Activated CD4-positive, alpha-beta memory T cell treated with anti-CD3 and anti-CD28 coated beads for 36 hours (primary cell): Measurements from ENCODE around the gene SAPCD2. TPM values are rescaled to one million over a fixed set of nuclear protein-coding genes. Genes with fewer than 3 reads are reported as not detected.

Experiments
- CTCF ChIA-PET: fragments of 350-600 bp; sonication (Branson Sonifier 250); formaldehyde crosslinking; loops from one replicate; lab custom pipeline; 2021; ENCODE audit warnings: antibody characterized with exemption, inconsistent platforms; lab: Charles Lee
- POLR2A ChIA-PET: fragments of 350-600 bp; sonication (Branson Sonifier 250); formaldehyde crosslinking; loops from one replicate; lab custom pipeline; 2021; ENCODE audit warnings: antibody characterized with exemption; lab: Charles Lee
- DNase-seq: peaks from one replicate; pipeline ENCODE4 v3.0.0-alpha.2; 2020
- H3K27ac Mint-ChIP-seq: one replicate; pipeline ENCODE4 v1.8.0; 2021; ENCODE audit warnings: mixed read lengths
- H3K27me3 Mint-ChIP-seq: one replicate; pipeline ENCODE4 v1.8.0; 2021; ENCODE audit warnings: mixed read lengths
- H3K36me3 Mint-ChIP-seq: one replicate; pipeline ENCODE4 v1.8.0; 2021; ENCODE audit warnings: mixed read lengths
- H3K4me1 Mint-ChIP-seq: one replicate; pipeline ENCODE4 v1.8.0; 2021; ENCODE audit warnings: low read depth, mixed read lengths
- H3K4me3 Mint-ChIP-seq: one replicate; pipeline ENCODE4 v1.8.0; 2021; ENCODE audit warnings: mild to moderate bottlenecking, mixed read lengths
- H3K9me3 Mint-ChIP-seq: one replicate; pipeline ENCODE4 v1.8.0; 2021; ENCODE audit warnings: mixed read lengths
- intact Hi-C: fragments of 100-400 bp; cut with micrococcal nuclease; formaldehyde crosslinking; loops from one replicate; pipeline ENCODE4 v1.15.1; 2023
- total RNA-seq, 2 experiments: library from RNA; stranded (reverse); gene quantifications; one replicate each; pipeline ENCODE4 v1.2.3, GENCODE V29; 2021

The SAPCD2 gene
- total RNA-seq, 2 experiments from 2014 or later = 6.4 to 6.6 TPM

GRCh38 chr9:137077758-137078693 is 7.7 kb upstream of the SAPCD2 start:
- H3K9me3 Mint-ChIP-seq = no peaks in the 10 kb centered on the region
- peak; percentile 48 for DNase-seq
- H3K4me1 Mint-ChIP-seq = no peaks in the 10 kb centered on the region
- no peaks in the 10 kb centered on the region for H3K36me3 Mint-ChIP-seq
- no peak overlapping the region for H3K27ac Mint-ChIP-seq
- intact Hi-C loops = loop anchor here (1.0 kb wide), 1 partner anchor 8 kb away; the partner anchor contains the start of gene MAN1B1
- POLR2A ChIA-PET = interaction anchor here (0.6 to 2.1 kb wide), 3 partner anchors 8 to 18 kb away, joined by 3 to 10 read pairs (median 3); partner anchors contain the start of gene MAN1B1
- CTCF ChIA-PET = interaction anchor here (0.7 to 3.4 kb wide), 4 partner anchors 11 to 31 kb away, joined by 3 to 25 read pairs (median 3); no protein-coding TSS in a partner anchor
- no peaks in the 10 kb centered on the region for H3K27me3 Mint-ChIP-seq
- peak overlapping the region; percentile 65 for H3K4me3 Mint-ChIP-seq

GRCh38 chr9:137077010-137077747 is 6.8 kb upstream of the SAPCD2 start, which contains the start of gene UAP1L1:
TSS of gene UAP1L1 (plus strand) at chr9:137077517. CDS start at chr9:137077533, 16 bp downstream.
- Mint-ChIP-seq H3K9me3 (no peaks in the 10 kb centered on the region), H3K36me3 (no peaks in the 10 kb centered on the region)
- POLR2A ChIA-PET = interaction anchor here (0.6 to 2.1 kb wide), 4 partner anchors 9 to 237 kb away, joined by 3 to 10 read pairs (median 3); partner anchors contain the start of gene MAN1B1

DNA sequence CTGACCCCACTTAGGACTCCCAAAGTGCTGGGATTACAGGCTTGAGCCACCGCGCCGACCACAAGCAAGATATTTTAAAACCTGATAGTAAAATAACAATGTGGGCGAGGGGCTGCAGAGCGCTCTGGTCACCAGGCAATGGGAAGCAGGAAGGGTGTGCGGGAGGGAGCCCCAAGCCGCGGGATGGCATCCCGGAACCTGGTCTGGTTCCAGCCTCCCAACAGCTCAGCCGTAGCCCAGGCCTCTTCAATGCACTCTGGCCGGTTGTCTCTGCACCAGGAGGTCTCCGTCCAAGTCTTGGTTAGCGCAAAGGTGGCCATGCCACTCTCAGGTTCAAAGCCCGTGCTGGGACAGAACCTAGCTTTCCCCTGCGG is 6.3 kb upstream of the SAPCD2 start:
- Mint-ChIP-seq H3K4me1 (no peaks in the 10 kb centered on the region), H3K27me3 (no peaks in the 10 kb centered on the region), H3K4me3 (peak overlapping the region; percentile 59), H3K27ac (no peak overlapping the region), H3K9me3 (no peaks in the 10 kb centered on the region), H3K36me3 (no peaks in the 10 kb centered on the region)
- POLR2A ChIA-PET = interaction anchor here (0.6 to 2.1 kb wide), 2 partner anchors 9 to 237 kb away, joined by 3 to 10 read pairs; partner anchors contain the start of gene MAN1B1
- intact Hi-C loops = loop anchor here (1.0 kb wide), 1 partner anchor 10 kb away; the partner anchor contains the start of gene MAN1B1
- no peak for DNase-seq
- CTCF ChIA-PET = interaction anchor here (0.8 to 3.4 kb wide), 4 partner anchors 10 to 48 kb away, joined by 3 to 25 read pairs (median 10); partner anchors contain the start of gene ABCA2

More at GRCh38 chr9:137077010-137077747, 6.8 kb upstream of the SAPCD2 start, which contains the start of gene UAP1L1:
- intact Hi-C loops = loop anchor here (1.0 kb wide), 1 partner anchor 9 kb away; the partner anchor contains the start of gene MAN1B1
- Mint-ChIP-seq H3K4me3 (peak within 1 kb of the TSS; percentile 65), H3K4me1 (no peaks in the 10 kb centered on the region), H3K27ac (no peak within 1 kb of the TSS), H3K27me3 (no peaks in the 10 kb centered on the region)
- CTCF ChIA-PET = interaction anchor here (0.7 to 3.4 kb wide), 7 partner anchors 10 to 48 kb away, joined by 3 to 25 read pairs (median 3); partner anchors contain the start of gene ABCA2
- DNase-seq = peak; percentile 68

GRCh38 chr9:137075275-137075775 is 5.0 kb upstream of the SAPCD2 start:
- Mint-ChIP-seq H3K4me3 (no peak overlapping the region), H3K27me3 (no peaks in the 10 kb centered on the region), H3K27ac (no peak overlapping the region), H3K4me1 (peaks cover 4% of the 10 kb centered on the region), H3K9me3 (no peaks in the 10 kb centered on the region), H3K36me3 (no peaks in the 10 kb centered on the region)
- no peak for DNase-seq
- POLR2A ChIA-PET = no interaction called here
- CTCF ChIA-PET = interaction anchor here (1.1 to 3.1 kb wide), 4 partner anchors 11 to 46 kb away, joined by 3 to 10 read pairs (median 7); partner anchors contain the start of genes ABCA2 and NPDC1
- intact Hi-C loops = no loop called here

DNA sequence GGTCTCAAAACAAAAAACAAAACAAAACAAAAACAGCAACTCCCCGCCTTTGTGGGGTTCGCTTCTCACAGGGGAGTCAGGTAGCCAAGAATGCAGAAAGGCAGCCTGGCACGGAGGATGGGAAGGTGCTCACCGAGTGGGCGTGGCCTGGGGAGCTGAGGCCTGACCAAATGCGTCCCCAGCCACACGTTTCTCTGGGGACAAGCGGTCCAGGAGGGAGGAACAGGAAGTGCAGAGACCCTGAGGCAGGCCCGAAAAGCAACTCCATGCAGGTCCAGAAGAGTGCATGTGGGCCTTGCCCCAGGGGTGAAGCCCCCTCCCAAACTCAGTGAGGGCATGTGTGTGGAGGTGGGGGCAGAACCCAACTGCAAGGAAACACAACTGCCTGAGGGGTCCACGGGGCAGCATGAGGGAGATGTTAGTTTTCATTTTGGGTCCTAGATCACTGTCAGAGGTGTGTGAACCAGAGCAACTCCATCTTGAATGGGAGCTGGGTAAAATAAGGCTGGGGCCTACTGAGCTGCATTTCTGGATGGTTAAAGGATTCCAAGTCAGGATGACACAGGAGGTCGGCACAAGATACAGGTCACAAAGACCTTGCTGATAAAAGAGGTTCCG is 4.4 kb upstream of the SAPCD2 start:
- no peak for DNase-seq
- intact Hi-C loops = loop anchor here (5.0 kb wide), 1 partner anchor 527 kb away; the partner anchor contains the start of gene NOTCH1
- peaks cover 4% of the 10 kb centered on the region for H3K4me1 Mint-ChIP-seq
- no peaks in the 10 kb centered on the region for H3K36me3 Mint-ChIP-seq
- no peaks in the 10 kb centered on the region for H3K27me3 Mint-ChIP-seq
- no peaks in the 10 kb centered on the region for H3K9me3 Mint-ChIP-seq
- H3K4me3 Mint-ChIP-seq = no peak overlapping the region
- ChIA-PET CTCF (interaction anchor here (1.1 to 3.1 kb wide), 4 partner anchors 11 to 46 kb away, joined by 3 to 10 read pairs (median 7); partner anchors contain the start of genes ABCA2 and NPDC1), POLR2A (no interaction called here)
- H3K27ac Mint-ChIP-seq = peak overlapping the region; percentile 9

- Mint-ChIP-seq H3K27ac (no peak overlapping the region), H3K9me3 (no peaks in the 10 kb centered on the region), H3K4me3 (no peak overlapping the region), H3K27me3 (no peaks in the 10 kb centered on the region), H3K4me1 (peaks cover 4% of the 10 kb centered on the region), H3K36me3 (no peaks in the 10 kb centered on the region)
- intact Hi-C loops = loop anchor here (5.0 kb wide), 1 partner anchor 527 kb away; the partner anchor contains the start of gene NOTCH1
- ChIA-PET CTCF (interaction anchor here (1.0 to 3.1 kb wide), 2 partner anchors 10 to 45 kb away, joined by 3 to 9 read pairs; partner anchors contain the start of gene ABCA2), POLR2A (no interaction called here)
- no peak for DNase-seq
Observed at GRCh38 chr9:137073992-137074399, 3.6 kb upstream of the SAPCD2 start.

- POLR2A ChIA-PET = interaction anchor here (1.1 to 4.3 kb wide), 6 partner anchors 15 to 170 kb away, joined by 3 to 27 read pairs (median 3); partner anchors contain the start of genes MAN1B1 and TUBB4B
- peaks cover 8% of the 10 kb centered on the region for H3K4me1 Mint-ChIP-seq
- no peaks in the 10 kb centered on the region for H3K9me3 Mint-ChIP-seq
- H3K27me3 Mint-ChIP-seq = no peaks in the 10 kb centered on the region
- no peak for DNase-seq
- CTCF ChIA-PET = interaction anchor here (1.1 to 10.6 kb wide), 5 partner anchors 14 to 165 kb away, joined by 4 to 208 read pairs (median 61); partner anchors contain the start of genes ABCA2, FUT7, MAN1B1 and NPDC1
- peak overlapping the region; percentile 61 for H3K4me3 Mint-ChIP-seq
- intact Hi-C loops = loop anchor here (2.0 to 5.0 kb wide), 2 partner anchors 16 to 524 kb away; partner anchors contain the start of genes MAN1B1 and NOTCH1
- H3K27ac Mint-ChIP-seq = no peak overlapping the region
- no peaks in the 10 kb centered on the region for H3K36me3 Mint-ChIP-seq
Observed at GRCh38 chr9:137071282-137071681, 925 bp upstream of the SAPCD2 start.

- H3K4me3 Mint-ChIP-seq = peak overlapping the region; percentile 61
- ChIA-PET CTCF (interaction anchor here (1.0 to 10.6 kb wide), 7 partner anchors 14 to 531 kb away, joined by 3 to 208 read pairs (median 12); partner anchors contain the start of genes ABCA2, FUT7, MAN1B1 and NPDC1), POLR2A (interaction anchor here (0.6 to 4.3 kb wide), 9 partner anchors 15 to 231 kb away, joined by 3 to 27 read pairs (median 3); partner anchors contain the start of genes MAN1B1, NRARP and TUBB4B)
- H3K9me3 Mint-ChIP-seq = no peaks in the 10 kb centered on the region
- no peak for DNase-seq
- no peak overlapping the region for H3K27ac Mint-ChIP-seq
- H3K27me3 Mint-ChIP-seq = no peaks in the 10 kb centered on the region
- intact Hi-C loops = loop anchor here (2.0 to 5.0 kb wide), 2 partner anchors 16 to 524 kb away; partner anchors contain the start of genes MAN1B1 and NOTCH1
- peaks cover 8% of the 10 kb centered on the region for H3K4me1 Mint-ChIP-seq
- H3K36me3 Mint-ChIP-seq = no peaks in the 10 kb centered on the region
Observed at GRCh38 chr9:137070906-137071275, 534 bp upstream of the SAPCD2 start.

DNA sequence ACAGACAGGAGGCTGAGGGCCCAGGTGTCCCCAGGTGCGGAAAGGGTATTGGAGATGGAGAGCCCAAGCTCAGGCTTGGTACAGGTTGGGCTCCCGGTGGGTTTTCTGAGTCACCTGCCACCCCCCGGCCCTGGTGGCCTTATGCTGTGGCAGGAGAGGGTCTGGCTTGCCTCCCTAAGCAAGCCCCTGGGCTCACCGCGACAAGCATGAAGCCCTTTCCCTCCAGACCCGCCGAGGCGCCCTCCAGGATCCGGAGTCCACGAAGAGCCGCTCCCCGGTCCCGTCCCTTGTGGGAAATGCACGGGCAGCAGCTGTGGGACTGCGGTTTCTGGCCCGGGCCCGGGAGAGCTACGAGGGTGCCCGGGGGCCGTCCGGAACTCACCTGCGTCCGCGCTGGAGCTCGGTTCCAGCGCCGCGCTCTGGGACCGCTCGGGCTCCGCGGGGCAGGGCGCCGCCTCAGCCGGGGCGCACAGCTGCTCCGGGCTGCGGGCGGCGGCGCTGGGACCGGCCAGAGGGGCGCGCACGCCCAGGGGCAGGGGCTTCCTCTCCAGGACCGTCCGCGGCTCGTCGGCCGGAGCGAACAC is 757 bp downstream of the SAPCD2 start:
- Mint-ChIP-seq H3K9me3 (no peaks in the 10 kb centered on the region), H3K36me3 (no peaks in the 10 kb centered on the region), H3K4me1 (peaks cover 8% of the 10 kb centered on the region), H3K27me3 (no peaks in the 10 kb centered on the region), H3K4me3 (peak overlapping the region; percentile 52), H3K27ac (no peak overlapping the region)
- intact Hi-C loops = loop anchor here (2.0 to 5.0 kb wide), 4 partner anchors 17 to 522 kb away; partner anchors contain the start of genes ABCA2, MAN1B1, NOTCH1 and NPDC1
- ChIA-PET CTCF (interaction anchor here (0.7 to 10.6 kb wide), 9 partner anchors 14 to 530 kb away, joined by 3 to 208 read pairs (median 10); partner anchors contain the start of genes ABCA2, DPP7, FUT7 and MAN1B1), POLR2A (interaction anchor here (1.0 to 4.3 kb wide), 5 partner anchors 17 to 262 kb away, joined by 3 to 27 read pairs (median 5); partner anchors contain the start of genes MAN1B1 and TUBB4B)
- DNase-seq = no peak
